NCI-H2081 (cell line): ENCODE data around the gene ZNF827.

ENCODE experiments used
- DNase-seq, 2 experiments: peaks; one replicate each; lab custom pipeline; 2025; lab: John Stamatoyannopoulos, UW

The ZNF827 gene, protein sequence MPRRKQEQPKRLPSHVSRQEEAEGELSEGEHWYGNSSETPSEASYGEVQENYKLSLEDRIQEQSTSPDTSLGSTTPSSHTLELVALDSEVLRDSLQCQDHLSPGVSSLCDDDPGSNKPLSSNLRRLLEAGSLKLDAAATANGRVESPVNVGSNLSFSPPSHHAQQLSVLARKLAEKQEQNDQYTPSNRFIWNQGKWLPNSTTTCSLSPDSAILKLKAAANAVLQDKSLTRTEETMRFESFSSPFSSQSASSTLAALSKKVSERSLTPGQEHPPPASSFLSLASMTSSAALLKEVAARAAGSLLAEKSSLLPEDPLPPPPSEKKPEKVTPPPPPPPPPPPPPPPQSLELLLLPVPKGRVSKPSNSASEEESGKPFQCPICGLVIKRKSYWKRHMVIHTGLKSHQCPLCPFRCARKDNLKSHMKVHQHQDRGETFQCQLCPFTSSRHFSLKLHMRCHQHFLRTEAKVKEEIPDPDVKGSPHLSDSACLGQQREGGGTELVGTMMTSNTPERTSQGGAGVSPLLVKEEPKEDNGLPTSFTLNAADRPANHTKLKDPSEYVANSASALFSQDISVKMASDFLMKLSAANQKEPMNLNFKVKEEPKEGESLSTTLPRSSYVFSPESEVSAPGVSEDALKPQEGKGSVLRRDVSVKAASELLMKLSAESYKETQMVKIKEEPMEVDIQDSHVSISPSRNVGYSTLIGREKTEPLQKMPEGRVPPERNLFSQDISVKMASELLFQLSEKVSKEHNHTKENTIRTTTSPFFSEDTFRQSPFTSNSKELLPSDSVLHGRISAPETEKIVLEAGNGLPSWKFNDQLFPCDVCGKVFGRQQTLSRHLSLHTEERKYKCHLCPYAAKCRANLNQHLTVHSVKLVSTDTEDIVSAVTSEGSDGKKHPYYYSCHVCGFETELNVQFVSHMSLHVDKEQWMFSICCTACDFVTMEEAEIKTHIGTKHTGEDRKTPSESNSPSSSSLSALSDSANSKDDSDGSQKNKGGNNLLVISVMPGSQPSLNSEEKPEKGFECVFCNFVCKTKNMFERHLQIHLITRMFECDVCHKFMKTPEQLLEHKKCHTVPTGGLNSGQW

DNA sequence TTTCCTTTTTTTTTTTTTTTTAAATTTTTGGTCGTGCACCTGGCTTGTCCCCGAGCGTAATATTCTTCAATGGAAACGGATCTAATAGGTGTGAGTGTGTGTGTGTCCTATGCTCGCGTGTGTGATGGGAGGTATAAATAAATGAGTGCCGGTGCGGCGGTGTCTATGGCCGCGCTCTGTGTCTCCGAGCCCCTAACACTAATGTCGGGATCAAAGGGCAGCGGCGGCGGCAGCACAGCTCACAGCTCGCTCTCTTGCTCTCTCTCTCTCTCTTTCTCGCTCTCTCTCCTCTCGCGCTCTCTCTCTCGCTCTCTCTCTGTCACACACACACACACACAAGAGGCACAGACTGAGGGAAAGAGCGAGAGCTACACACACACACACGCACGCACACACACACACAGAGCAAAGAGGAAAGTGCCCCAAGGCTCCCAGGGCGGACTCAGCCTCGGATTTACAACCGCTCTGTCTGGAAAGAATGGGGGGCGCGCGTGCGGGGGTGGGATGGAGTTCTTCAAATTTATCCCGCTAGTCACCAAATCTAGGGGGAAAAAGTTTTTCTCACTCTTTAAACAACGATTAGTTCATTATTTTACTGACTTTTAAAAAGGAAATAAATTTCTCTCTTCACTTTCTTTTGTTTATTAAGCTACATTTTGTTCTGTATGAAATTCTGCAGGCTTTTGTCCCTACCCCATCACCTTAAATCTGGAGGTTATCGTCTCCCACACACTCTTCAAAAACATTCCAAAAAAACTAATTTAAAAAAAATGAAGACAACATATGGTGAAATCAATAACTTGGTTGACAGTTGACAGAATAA lies at the start of gene ZNF827:
ZNF827 (minus strand) TSS at position 206 of the 823 bp plus-strand sequence. CDS start 416 bp downstream, outside the sequence.
- peak; percentile 32 to 64 for DNase-seq

GRCh38 chr4:145984563-145984962 lies 45.9 kb upstream of the ZNF827 start:
- no peak for DNase-seq

GRCh38 chr4:145982791-145983190 lies 44.2 kb upstream of the ZNF827 start:
- DNase-seq: no peak

DNA sequence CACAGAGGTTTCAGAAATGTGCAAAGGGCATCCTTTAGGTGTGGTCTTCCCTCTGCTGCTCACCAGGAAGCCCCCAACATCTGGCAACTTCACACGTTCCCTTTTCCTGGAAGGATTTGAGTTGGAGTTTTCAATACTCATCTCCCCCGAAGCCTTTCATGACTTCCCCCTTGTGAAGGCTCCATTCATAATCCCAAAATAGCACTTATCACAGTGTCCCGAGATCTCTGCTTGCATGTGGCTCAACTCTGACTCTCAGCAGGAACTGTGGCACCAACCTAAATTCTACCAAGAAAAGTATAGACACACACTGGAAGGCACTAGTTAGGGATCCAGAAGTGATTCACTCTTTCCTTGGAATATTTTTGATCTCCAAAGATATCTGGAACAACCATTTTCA lies 40.5 kb upstream of the ZNF827 start:
- no peak for DNase-seq

DNA sequence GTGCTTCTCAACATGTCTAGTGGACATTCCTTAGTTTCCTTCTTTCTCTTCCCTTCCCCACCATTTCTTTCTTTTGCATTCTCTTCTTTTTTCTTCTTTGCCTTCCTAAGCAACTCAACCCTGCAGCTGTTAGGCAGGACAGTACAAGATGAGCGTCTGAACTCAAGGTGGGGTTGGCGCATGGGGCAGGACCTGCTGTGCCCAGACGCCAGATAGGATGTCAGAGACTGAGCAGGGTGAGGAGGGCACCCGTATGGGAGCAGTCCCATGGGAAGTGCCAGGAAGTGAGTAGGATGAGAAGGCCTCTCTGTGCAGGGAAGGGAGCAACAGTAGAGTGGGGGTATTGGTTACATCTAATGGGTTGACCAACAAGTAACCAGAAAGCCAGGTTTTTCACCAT lies 38.1 kb upstream of the ZNF827 start:
- no peak for DNase-seq

DNA sequence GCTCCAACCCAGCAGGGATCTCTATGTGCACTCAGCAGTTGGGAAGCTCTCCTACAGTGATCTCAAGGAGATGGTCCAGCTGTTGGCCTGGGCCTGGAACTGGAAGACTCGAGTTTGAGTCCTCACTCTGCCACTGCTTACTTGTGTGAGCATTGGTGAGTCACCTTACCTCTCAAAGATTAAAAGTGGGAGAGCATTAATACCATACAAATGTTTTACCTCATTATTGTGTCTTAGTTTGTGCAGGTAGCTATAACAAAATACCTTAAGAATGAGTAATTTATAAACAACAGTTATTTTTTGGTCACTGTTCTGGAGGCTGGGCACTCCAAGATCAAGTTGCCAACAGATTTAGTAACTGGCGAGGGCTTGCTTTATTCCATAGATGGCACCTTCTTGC lies 21.4 kb upstream of the ZNF827 start:
- DNase-seq: no peak

GRCh38 chr4:145957302-145957701 lies 18.7 kb upstream of the ZNF827 start:
- no peak for DNase-seq

DNA sequence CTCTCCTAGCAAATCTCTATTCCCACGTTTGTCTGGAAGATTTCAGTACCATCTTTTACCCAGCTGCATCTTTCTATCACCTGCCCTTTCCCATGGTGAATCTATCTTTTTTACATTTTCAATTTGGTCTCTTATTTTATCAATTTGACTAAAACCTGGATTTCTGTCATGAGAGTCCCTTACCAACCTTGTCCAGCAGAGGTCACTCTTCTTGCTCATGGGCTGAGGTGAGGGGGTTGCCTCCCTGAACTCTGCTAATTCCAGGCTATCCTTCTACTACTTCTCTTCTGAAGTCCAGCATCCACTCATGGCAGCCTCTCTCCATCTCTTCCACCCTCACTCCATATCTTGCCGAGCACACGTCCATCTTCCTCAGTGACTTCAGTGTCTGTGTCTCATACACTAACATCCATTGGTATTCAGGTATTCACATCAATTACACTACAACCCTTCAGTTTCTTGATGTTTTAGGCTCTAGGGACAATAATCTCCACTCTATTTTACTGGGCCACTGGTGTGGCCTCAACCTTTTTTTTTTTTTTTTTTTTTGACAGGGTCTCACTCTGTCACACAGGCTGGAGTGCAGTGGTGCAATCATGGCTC lies 17.8 kb upstream of the ZNF827 start:
- peak; percentile 10 to 26 for DNase-seq

GRCh38 chr4:145954924-145955339 lies 16.3 kb upstream of the ZNF827 start:
- no peak for DNase-seq

- DNase-seq: no peak
Observed at GRCh38 chr4:145951931-145952330, 13.3 kb upstream of the ZNF827 start.

DNA sequence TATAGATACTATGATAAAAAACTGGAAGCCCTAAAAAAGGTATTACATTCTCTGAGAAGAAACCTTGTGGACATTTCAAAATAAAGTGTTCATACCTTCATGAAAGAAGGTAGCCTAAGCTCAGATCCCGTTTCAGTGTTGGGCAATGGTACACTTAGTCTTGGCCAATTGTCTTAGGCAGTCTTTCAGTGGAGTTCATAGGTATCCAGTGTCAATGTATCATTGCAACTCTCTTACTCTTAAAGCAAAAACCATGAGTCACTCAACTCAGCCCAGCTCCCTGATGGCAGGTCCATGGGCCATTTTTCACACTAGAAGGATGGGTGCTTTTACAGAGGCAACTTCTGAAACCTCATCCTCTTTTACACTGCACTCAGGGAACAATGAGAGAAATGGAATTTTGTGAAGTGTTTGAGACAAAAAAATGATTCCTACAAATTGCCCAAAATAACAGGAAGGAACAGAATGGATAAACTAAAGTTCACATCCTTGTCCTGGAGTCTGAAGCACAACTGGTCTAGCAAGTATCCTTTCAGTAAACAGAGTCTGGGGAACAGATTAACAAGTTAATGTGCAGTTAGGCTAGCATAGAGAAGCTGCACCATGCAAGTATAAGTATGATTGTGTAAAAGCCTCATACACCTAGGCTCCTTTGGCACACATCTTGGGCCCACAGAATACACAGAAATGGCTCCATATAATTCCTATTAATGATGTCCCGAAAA lies 7.0 kb upstream of the ZNF827 start:
- DNase-seq: no peak

DNA sequence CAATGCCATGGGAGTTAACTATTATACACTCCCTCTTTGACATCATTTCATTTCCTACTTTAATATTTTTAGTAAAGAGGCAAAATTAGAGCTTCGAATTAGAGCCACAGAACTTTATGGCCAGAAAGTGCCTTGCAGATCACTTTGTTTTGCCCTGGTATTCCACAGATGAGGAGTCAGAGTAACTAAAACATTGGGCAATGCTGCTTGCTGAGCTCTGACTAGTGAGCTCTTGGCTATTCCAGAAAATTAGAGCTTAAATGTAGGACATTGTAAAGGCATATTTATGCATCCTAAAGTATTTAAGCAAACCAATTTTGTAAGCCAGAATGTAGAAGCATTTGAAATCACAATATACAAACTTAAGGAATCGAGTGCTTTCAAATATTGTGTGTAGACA lies 6.3 kb upstream of the ZNF827 start:
- no peak for DNase-seq

- DNase-seq: no peak
Observed at GRCh38 chr4:145939856-145940255, 1.2 kb upstream of the ZNF827 start.

GRCh38 chr4:145939441-145939750 lies 773 bp upstream of the ZNF827 start:
- DNase-seq: no peak

- DNase-seq: peak in 1 of 2 experiments; percentile 22
Observed at GRCh38 chr4:145937971-145938611, 532 bp downstream of the ZNF827 start.

DNA sequence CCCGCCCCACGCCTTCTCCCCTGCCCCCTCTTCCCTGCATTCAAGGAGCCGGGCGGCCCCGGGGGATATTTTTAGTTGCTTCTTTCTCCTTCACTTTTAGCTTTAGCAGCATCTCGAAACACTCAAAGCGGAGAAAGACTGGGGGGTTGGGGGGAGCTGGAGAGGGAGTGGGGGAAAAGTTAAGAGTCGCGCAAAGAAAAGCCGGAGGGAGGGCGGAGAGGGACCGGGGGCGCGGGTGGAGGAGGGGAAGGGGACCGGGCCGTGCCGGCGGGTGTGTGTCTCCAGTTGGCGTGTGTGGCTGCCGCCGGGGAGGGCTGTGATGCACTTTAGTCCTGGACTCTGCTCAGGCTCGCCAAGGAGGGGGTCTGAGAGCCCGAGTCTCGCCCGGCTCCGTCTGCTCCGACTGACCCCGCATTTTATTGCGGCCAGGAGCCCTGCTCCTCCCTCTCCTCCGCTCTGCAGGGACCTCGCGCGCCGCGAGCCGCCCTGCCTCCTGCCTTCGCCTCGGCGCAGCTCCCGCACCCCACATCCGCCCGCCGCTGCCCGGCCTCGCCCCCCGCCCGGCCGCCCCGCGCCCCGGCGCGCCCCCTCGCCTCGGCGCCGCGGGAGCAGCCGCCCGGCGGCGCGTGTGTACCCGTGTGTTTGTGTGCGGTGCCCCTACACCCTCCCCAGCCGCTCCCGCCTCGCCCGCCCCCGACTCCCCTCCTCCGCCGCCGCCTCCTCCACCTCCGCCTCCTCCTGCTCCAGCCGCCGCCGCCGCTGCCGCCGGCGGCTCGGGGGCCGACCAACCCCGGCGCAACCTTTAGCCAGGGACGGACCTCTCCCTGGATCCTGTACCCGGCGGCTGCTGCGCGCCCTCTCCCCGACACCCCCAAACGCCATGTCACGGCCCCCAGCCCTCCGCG lies 1.4 kb downstream of the ZNF827 start:
- peak; percentile 37 to 42 for DNase-seq

DNA sequence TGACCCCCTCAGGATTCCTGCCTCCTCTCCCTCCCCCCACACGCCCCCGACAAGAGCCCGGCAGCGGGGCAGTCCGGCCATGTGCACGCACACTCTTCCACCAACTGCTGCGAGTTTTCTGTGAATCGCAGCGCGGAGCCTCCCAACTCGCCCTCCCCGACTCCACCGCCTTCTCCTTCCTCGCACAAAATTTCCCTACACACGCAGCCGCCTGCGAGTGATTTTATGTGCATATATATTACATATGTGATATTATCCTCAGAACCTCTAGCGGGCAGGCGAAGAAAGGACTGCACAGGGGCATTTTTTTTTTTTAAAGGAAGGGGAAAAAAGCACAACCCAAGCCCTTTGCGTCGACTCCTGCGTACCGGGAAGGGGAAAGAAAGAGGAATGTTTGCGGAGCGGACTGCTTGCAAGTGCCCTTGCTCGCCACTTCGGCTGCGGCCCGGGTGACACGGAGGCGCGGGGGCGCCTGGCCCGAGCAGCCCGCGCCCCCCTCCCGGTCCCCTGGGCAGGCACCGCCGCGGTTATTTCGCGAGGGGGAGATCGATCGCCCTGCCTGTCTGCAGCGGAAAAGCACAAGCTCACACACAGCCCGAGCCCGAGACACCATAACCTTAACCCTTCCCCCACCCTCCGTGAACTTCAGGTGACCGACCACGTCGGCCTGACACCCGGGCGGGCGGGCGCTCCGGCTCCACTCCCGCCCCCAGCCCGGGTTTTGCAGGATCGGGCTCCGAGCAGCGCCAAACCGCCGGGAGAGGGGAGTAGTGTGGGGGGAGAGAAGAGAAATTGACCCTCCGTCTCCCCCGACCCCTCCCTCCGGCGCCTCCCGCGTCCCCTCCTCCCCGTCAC lies 2.3 kb downstream of the ZNF827 start:
- DNase-seq: peak; percentile 61 to 64
